Endothelial cell (in vitro differentiated cells): ENCODE measurements around the gene GRID1. TPM values are rescaled to one million over a fixed set of nuclear protein-coding genes. Genes with fewer than 3 reads are reported as not detected.

Experiments used
- DNase-seq: peaks from one replicate; pipeline ENCODE4 v3.0.0; 2021; ENCODE audit warnings: low spot score
- H3K27ac Mint-ChIP-seq: one replicate; pipeline ENCODE4 v1.8.0; 2021; ENCODE audit warnings: mixed read lengths, inconsistent platforms; ENCODE audit not compliant: unreplicated experiment
- H3K27me3 Mint-ChIP-seq: one replicate; pipeline ENCODE4 v1.8.0; 2021; ENCODE audit warnings: mild to moderate bottlenecking, moderate library complexity, mixed read lengths, inconsistent platforms; ENCODE audit not compliant: unreplicated experiment
- H3K36me3 Mint-ChIP-seq: one replicate; pipeline ENCODE4 v1.8.0; 2021; ENCODE audit warnings: mild to moderate bottlenecking, low read depth, mixed read lengths, inconsistent platforms; ENCODE audit not compliant: unreplicated experiment
- H3K4me1 Mint-ChIP-seq: one replicate; pipeline ENCODE4 v1.8.0; 2021; ENCODE audit warnings: mild to moderate bottlenecking, mixed read lengths, inconsistent platforms; ENCODE audit not compliant: unreplicated experiment
- H3K4me3 Mint-ChIP-seq: one replicate; pipeline ENCODE4 v1.8.0; 2021; ENCODE audit warnings: mild to moderate bottlenecking, mixed read lengths, inconsistent platforms; ENCODE audit not compliant: unreplicated experiment
- H3K9me3 Mint-ChIP-seq: one replicate; pipeline ENCODE4 v1.8.0; 2021; ENCODE audit warnings: mixed read lengths, inconsistent platforms; ENCODE audit not compliant: unreplicated experiment
- CTCF ChIP-seq: fragments of 200-600 bp; sonication (generic); IDR thresholded peaks from one replicate; pipeline ENCODE4 v1.5.0; 2021; ENCODE audit warnings: antibody characterized with exemption; ENCODE audit not compliant: unreplicated experiment
- total RNA-seq: library from RNA; stranded (reverse); fragmentation: NEBNext Ultra II Directional; extraction: Animal tissue kit (Norgen Biotek cat#: 25700); gene quantifications from one replicate; pipeline ENCODE4 v1.2.1, GENCODE V29; 2021; ENCODE audit not compliant: unreplicated experiment

The GRID1 gene
- total RNA-seq, 1 donor from 2014 or later, result 0.26 TPM

GRCh38 chr10:86065711-86066251 is 300.8 kb downstream of the GRID1 start:
- DNase-seq, result no peak
- Mint-ChIP-seq H3K4me3 (no peak overlapping the region), H3K27me3 (peaks cover 11% of the 10 kb centered on the region), H3K36me3 (no peaks in the 10 kb centered on the region), H3K27ac (no peak overlapping the region), H3K9me3 (no peaks in the 10 kb centered on the region), H3K4me1 (peaks cover 3% of the 10 kb centered on the region)
- no peak for TF ChIP-seq CTCF

- no peak for TF ChIP-seq CTCF
- Mint-ChIP-seq H3K27me3 (peaks cover 12% of the 10 kb centered on the region), H3K27ac (no peak overlapping the region), H3K9me3 (no peaks in the 10 kb centered on the region), H3K4me1 (peaks cover 3% of the 10 kb centered on the region), H3K36me3 (no peaks in the 10 kb centered on the region), H3K4me3 (no peak overlapping the region)
- DNase-seq, result no peak
These were observed 301.5 kb downstream of the GRID1 start for GRCh38 chr10:86064931-86065662.

GRCh38 chr10:86064219-86064618 is 302.4 kb downstream of the GRID1 start:
- Mint-ChIP-seq H3K4me1 (peaks cover 3% of the 10 kb centered on the region), H3K4me3 (no peak overlapping the region), H3K27me3 (peaks cover 12% of the 10 kb centered on the region), H3K27ac (no peak overlapping the region), H3K9me3 (no peaks in the 10 kb centered on the region), H3K36me3 (no peaks in the 10 kb centered on the region)
- TF ChIP-seq CTCF, result no peak
- DNase-seq, result no peak

- DNase-seq, result no peak
- Mint-ChIP-seq H3K27me3 (peaks cover 12% of the 10 kb centered on the region), H3K4me3 (no peak overlapping the region), H3K36me3 (no peaks in the 10 kb centered on the region), H3K9me3 (no peaks in the 10 kb centered on the region), H3K4me1 (peaks cover 3% of the 10 kb centered on the region), H3K27ac (no peak overlapping the region)
- TF ChIP-seq CTCF, result no peak
These were observed 303.3 kb downstream of the GRID1 start for GRCh38 chr10:86063341-86063740.

GRCh38 chr10:86062647-86063145 is 303.9 kb downstream of the GRID1 start:
- H3K4me1 Mint-ChIP-seq, result peaks cover 5% of the 10 kb centered on the region
- no peaks in the 10 kb centered on the region for H3K9me3 Mint-ChIP-seq
- no peak for TF ChIP-seq CTCF
- H3K36me3 Mint-ChIP-seq, result no peaks in the 10 kb centered on the region
- no peak for DNase-seq
- no peak overlapping the region for H3K4me3 Mint-ChIP-seq
- H3K27ac Mint-ChIP-seq, result no peak overlapping the region
- H3K27me3 Mint-ChIP-seq, result peaks cover 9% of the 10 kb centered on the region
